ENCODE results near the gene SIDT1.

SIDT1 gene

GRCh38 chr3:113551820-113552219, 19.5 kb downstream of the SIDT1 start:
- no peaks in the 10 kb centered on the region for H3K9me2 ChIP-seq (replicated peaks; ENCODE audit: insufficient read depth, low read length)
- no peak for TF ChIP-seq EZH2phosphoT487 (conservative IDR thresholded peaks at IDR 0.05; ENCODE audit: low read length)
- no peak for TF ChIP-seq CTCF (IDR thresholded peaks at IDR 0.05; ENCODE audit: insufficient read depth, low read length, poor library complexity, severe bottlenecking)
- H3K4me2 ChIP-seq (ENCODE audit: low read depth, low read length, poor library complexity, severe bottlenecking), result no peak overlapping the region
- H3K79me2 ChIP-seq (ENCODE audit: insufficient read depth, low read length), result no peaks in the 10 kb centered on the region
- H3K9ac ChIP-seq (ENCODE audit: low read length), result no peak overlapping the region
- no peaks in the 10 kb centered on the region for H3K36me3 ChIP-seq (ENCODE audit: low read length)
- no peaks in the 10 kb centered on the region for H3K27me3 ChIP-seq (ENCODE audit: low read length)
- H3K4me3 ChIP-seq (ENCODE audit: insufficient read depth, low read length, poor library complexity, severe bottlenecking), result no peak overlapping the region
- no peaks in the 10 kb centered on the region for H3K9me3 ChIP-seq (ENCODE audit: insufficient read depth, low read length)
- no peak overlapping the region for H2AFZ ChIP-seq (ENCODE audit: low read depth, low read length, severe bottlenecking)
- H3F3A ChIP-seq (ENCODE audit: insufficient read depth), result no peaks in the 10 kb centered on the region
- no peaks in the 10 kb centered on the region for H4K20me1 ChIP-seq (ENCODE audit: low read depth, low read length)
- no peak overlapping the region for H3K27ac ChIP-seq (ENCODE audit: low read depth, low read length)

GRCh38 chr3:113552851-113553250, 20.5 kb downstream of the SIDT1 start:
- Histone ChIP-seq H3K27ac (ENCODE audit: low read depth, low read length) (no peak overlapping the region), H3K27me3 (ENCODE audit: low read length) (no peaks in the 10 kb centered on the region), H3K4me3 (ENCODE audit: insufficient read depth, low read length, poor library complexity, severe bottlenecking) (no peak overlapping the region), H3K79me2 (ENCODE audit: insufficient read depth, low read length) (no peaks in the 10 kb centered on the region), H4K20me1 (ENCODE audit: low read depth, low read length) (no peaks in the 10 kb centered on the region), H3K9me2 (replicated peaks; ENCODE audit: insufficient read depth, low read length) (no peaks in the 10 kb centered on the region), H2AFZ (ENCODE audit: low read depth, low read length, severe bottlenecking) (no peak overlapping the region), H3K4me2 (ENCODE audit: low read depth, low read length, poor library complexity, severe bottlenecking) (no peak overlapping the region), H3K9me3 (ENCODE audit: insufficient read depth, low read length) (no peaks in the 10 kb centered on the region), H3K36me3 (ENCODE audit: low read length) (no peaks in the 10 kb centered on the region), H3K9ac (ENCODE audit: low read length) (no peak overlapping the region), H3F3A (ENCODE audit: insufficient read depth) (no peaks in the 10 kb centered on the region)
- TF ChIP-seq CTCF (IDR thresholded peaks at IDR 0.05; ENCODE audit: insufficient read depth, low read length, poor library complexity, severe bottlenecking) (no peak), EZH2phosphoT487 (conservative IDR thresholded peaks at IDR 0.05; ENCODE audit: low read length) (no peak)

- Histone ChIP-seq H3F3A (ENCODE audit: insufficient read depth) (no peaks in the 10 kb centered on the region), H2AFZ (ENCODE audit: low read depth, low read length, severe bottlenecking) (no peak overlapping the region), H3K9me2 (replicated peaks; ENCODE audit: insufficient read depth, low read length) (no peaks in the 10 kb centered on the region), H3K27ac (ENCODE audit: low read depth, low read length) (no peak overlapping the region), H3K4me3 (ENCODE audit: insufficient read depth, low read length, poor library complexity, severe bottlenecking) (no peak overlapping the region), H3K9ac (ENCODE audit: low read length) (no peak overlapping the region), H3K27me3 (ENCODE audit: low read length) (no peaks in the 10 kb centered on the region), H3K4me2 (ENCODE audit: low read depth, low read length, poor library complexity, severe bottlenecking) (no peak overlapping the region), H3K79me2 (ENCODE audit: insufficient read depth, low read length) (no peaks in the 10 kb centered on the region), H3K36me3 (ENCODE audit: low read length) (no peaks in the 10 kb centered on the region), H3K9me3 (ENCODE audit: insufficient read depth, low read length) (no peaks in the 10 kb centered on the region), H4K20me1 (ENCODE audit: low read depth, low read length) (no peaks in the 10 kb centered on the region)
- TF ChIP-seq CTCF (IDR thresholded peaks at IDR 0.05; ENCODE audit: insufficient read depth, low read length, poor library complexity, severe bottlenecking), result no peak
- no peak for TF ChIP-seq EZH2phosphoT487 (conservative IDR thresholded peaks at IDR 0.05; ENCODE audit: low read length)
Measured at GRCh38 chr3:113555138-113555537, 22.8 kb downstream of the SIDT1 start.

Data from SU-DHL-6 (cell line).